T-helper 22 cell (primary cell): ENCODE data around the gene ZIC4.

ENCODE experiments used
- DNase-seq: peaks from one replicate; pipeline ENCODE4 v3.0.0-alpha.2; 2020; ENCODE audit warnings: low read depth

The ZIC4 gene

DNA sequence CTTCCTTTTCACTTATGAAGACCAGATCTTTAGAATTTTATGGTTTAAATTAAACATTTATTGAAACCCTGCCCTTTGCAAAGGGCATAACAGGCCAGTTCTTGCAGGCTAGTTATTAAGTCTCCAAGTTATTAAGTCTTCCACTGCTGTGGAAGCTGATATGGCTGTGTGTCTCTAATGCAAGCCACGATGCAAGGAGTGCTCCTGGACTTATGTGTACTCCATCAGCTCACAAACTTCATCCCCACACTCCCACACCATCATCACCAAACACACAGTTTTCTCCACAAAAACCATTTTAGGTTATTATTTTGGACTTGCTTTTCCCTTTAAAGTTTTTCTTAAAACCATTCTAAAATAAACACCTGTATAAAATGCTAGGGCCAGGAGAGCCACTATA is 62.4 kb downstream of the ZIC4 start:
- DNase-seq: no peak

DNA sequence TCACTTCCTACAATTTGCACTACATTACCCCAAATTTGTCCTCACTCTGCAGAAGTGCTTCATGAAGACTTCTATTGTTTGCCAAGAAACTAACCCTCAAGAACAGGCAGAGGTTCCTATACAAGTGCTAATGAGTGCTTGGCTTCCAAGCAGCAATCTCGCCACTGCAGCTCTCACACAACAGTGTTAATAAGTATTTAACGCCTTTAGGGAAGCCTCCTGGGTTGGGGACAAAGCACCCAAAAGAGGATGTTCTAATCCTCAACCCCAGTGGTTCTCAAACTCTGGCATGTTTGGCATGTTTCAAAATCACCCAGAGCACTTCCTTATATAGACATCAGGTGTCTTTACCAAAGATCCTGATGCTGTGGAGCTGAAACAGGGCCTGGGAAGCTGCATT is 64.6 kb downstream of the ZIC4 start:
- no peak for DNase-seq

DNA sequence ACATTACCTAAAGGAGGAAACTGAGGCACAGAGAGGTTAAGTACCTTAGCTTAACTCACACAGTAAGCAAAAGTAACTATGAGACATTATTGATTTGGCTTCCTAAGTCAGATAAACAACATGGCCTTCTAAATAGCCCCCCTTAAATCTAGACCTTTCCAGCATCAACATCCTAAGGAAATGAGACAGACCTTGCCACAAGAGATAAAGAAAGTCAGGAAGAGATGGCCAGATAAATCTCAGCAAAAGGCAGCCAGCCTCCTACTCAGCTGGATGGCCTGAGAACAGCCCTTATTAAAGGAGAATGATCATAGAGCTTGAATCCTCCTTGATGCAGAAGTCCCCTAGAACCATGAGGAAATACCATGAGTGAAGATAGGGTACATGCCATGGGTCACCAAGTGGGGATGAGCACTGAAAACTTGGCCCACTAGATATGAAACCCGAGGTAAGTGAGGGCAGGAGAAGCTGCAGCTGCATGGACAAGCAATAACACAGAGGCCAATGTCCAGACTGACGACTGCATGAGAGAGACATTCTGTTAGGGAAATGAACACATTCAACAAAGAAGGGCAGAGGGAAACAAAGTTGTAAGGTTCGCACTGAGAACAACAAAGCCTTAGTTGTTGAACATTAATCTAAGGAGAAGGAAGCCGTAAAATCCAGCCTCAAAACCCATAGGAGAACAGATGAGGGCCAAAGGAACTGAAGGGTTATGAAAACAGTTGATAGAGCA is 69.6 kb downstream of the ZIC4 start:
- no peak for DNase-seq
